ENCODE results near the gene AVL9.

The AVL9 gene

GRCh38 chr7:32535162-32535702 lies 39.9 kb downstream of the AVL9 start:
- DNase-seq = no peak

- DNase-seq = no peak
These were observed 40.7 kb downstream of the AVL9 start for GRCh38 chr7:32536016-32536415.

GRCh38 chr7:32536585-32536984 lies 41.3 kb downstream of the AVL9 start:
- peak; percentile 61 for DNase-seq

- no peak for DNase-seq
These were observed 42.5 kb downstream of the AVL9 start for GRCh38 chr7:32537760-32538159.

- DNase-seq = no peak
These were observed 44.1 kb downstream of the AVL9 start for GRCh38 chr7:32539366-32539765.

- peak; percentile 1 for DNase-seq
These were observed 44.7 kb downstream of the AVL9 start for GRCh38 chr7:32539919-32540531.

GRCh38 chr7:32542595-32542994 lies 47.3 kb downstream of the AVL9 start:
- no peak for DNase-seq

GRCh38 chr7:32559480-32559879 lies 64.2 kb downstream of the AVL9 start:
- DNase-seq = no peak

- DNase-seq = no peak
These were observed 64.8 kb downstream of the AVL9 start for GRCh38 chr7:32560075-32560474.

GRCh38 chr7:32561613-32562012 lies 66.3 kb downstream of the AVL9 start:
- DNase-seq = no peak

GRCh38 chr7:32564542-32564941 lies 69.3 kb downstream of the AVL9 start:
- peak; percentile 12 for DNase-seq

- DNase-seq = no peak
These were observed 74.3 kb downstream of the AVL9 start for GRCh38 chr7:32569388-32570289.

- no peak for DNase-seq
These were observed 77.9 kb downstream of the AVL9 start for GRCh38 chr7:32573110-32573687.

- no peak for DNase-seq
These were observed 79.3 kb downstream of the AVL9 start for GRCh38 chr7:32574626-32575025.

GRCh38 chr7:32577421-32577820 lies 82.1 kb downstream of the AVL9 start:
- DNase-seq = no peak

- DNase-seq = no peak
These were observed 84.5 kb downstream of the AVL9 start for GRCh38 chr7:32579776-32580175.

GRCh38 chr7:32580646-32581045 lies 85.4 kb downstream of the AVL9 start:
- DNase-seq = no peak

- no peak for DNase-seq
These were observed 86.7 kb downstream of the AVL9 start for GRCh38 chr7:32582036-32582435.

- DNase-seq = peak; percentile 96
These were observed 88.5 kb downstream of the AVL9 start for GRCh38 chr7:32583791-32584190.

- peak; percentile 97 for DNase-seq
These were observed 91.3 kb downstream of the AVL9 start for GRCh38 chr7:32586291-32587221.

GRCh38 chr7:32587411-32587948 lies 92.2 kb downstream of the AVL9 start:
- DNase-seq = peak; percentile 87

- peak; percentile 69 for DNase-seq
These were observed 93.4 kb downstream of the AVL9 start for GRCh38 chr7:32588657-32589056.

All from fibroblast of skin of abdomen (primary cell).